H54 (cell line): ENCODE measurements around the gene STXBP2.
A peak's percentile ranks its signal among the peaks of the same experiment; 100 is the strongest.

ENCODE experiments used
- DNase-seq: peaks from one replicate; pipeline ENCODE4 v3.0.0; 2011; ENCODE audit warnings: low spot score, mixed read lengths; ENCODE audit not compliant: insufficient read length
- FAIRE-seq: peaks from 3 replicates; lab custom pipeline; 2011; peaks lifted over from hg19 to GRCh38; lab: Jason Lieb, UNC
- POLR2A ChIP-seq: IDR thresholded peaks from 2 replicates; pipeline ENCODE4 v1.6.1; 2011; ENCODE audit warnings: low read depth, mild to moderate bottlenecking, low read length

STXBP2 gene

DNA sequence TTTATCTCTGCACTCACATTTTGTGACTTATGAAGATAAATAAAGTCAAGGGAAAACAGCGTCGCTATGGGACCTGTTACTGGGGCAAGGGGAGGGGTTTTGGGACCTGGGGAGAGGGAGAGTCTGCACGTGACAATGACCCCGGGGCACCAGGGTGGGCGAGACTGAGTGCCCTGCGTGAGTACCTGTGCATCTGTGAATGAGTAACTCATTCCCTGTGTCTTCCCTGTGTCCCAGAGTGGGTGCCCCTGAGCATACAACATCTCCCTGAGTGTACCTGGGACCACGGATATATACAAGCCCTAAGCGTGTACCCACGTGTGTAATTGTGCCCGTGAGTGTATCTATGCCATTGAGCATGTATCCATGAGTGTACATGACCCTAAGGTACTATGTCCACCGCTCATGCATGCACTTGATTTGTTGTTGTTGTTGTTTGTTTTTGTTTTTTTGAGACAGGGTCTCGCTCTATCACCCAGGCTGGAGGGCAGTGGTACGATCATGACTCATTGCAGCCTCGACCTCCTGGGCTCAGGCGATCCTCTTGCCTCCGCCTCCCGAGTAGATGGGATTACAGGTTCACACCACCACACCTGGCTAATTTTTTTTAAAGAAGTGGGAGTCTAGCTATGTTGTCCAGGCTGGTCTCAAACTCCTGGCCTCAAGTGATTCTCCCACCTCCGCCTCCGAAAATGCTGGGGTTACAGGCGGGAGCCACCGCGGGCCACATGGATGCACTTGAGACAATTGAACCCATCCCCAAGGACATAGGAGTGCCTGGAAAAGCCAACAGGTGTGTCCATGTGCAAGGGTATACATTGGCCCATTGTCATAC is 43.1 kb downstream of the STXBP2 start:
- TF ChIP-seq POLR2A = no peak
- FAIRE-seq (no peak), DNase-seq (no peak)

DNA sequence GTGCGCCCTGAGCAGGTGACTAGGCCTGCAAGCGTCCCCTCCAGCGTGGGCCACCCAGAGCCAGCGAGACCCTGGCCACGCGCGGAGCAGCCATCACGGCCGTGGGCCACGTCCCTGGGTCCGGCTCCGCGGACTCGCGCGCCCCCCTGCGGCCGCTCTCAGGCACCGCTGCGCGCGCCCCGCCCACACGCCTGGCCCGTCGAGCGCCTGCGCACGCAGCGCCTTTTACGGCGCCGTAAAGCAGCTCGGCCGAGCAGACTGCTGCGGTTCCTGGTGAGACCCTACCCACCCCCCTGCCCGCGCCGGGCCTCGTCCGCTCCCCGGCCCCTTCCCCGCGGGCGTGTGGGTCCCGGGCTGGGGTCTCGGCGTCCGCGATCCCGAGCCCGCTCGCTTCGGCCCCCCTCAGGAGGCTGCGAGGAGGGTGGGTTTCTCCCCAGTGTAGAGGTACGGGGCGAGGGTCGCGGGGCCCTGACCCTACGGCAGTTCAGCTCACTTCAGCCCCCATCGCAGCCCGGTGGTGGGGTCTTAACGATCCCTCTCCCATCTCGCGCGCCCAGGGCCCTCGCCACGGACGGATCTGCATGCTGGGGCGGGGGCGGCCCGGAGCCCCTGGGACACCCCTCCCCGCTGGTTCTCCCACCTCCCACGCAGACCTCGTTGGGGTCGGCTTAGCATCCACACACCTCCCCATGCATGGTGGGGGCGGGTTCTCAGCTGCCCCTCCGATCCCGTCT is 43.9 kb downstream of the STXBP2 start, which contains the start of gene TRAPPC5:
TSS of gene TRAPPC5 (plus strand) at position 228 of the 734 bp plus-strand sequence. CDS start 1,421 bp downstream, outside the sequence.
- peak; percentile 59 for TF ChIP-seq POLR2A
- no peak for FAIRE-seq
- peak; percentile 90 for DNase-seq

GRCh38 chr19:7681340-7682174 is 44.6 kb downstream of the STXBP2 start:
- no peak for DNase-seq
- FAIRE-seq = no peak
- TF ChIP-seq POLR2A = no peak

- FAIRE-seq = no peak
- DNase-seq = no peak
- no peak for TF ChIP-seq POLR2A
These were observed 45.4 kb downstream of the STXBP2 start for GRCh38 chr19:7682175-7682855.

DNA sequence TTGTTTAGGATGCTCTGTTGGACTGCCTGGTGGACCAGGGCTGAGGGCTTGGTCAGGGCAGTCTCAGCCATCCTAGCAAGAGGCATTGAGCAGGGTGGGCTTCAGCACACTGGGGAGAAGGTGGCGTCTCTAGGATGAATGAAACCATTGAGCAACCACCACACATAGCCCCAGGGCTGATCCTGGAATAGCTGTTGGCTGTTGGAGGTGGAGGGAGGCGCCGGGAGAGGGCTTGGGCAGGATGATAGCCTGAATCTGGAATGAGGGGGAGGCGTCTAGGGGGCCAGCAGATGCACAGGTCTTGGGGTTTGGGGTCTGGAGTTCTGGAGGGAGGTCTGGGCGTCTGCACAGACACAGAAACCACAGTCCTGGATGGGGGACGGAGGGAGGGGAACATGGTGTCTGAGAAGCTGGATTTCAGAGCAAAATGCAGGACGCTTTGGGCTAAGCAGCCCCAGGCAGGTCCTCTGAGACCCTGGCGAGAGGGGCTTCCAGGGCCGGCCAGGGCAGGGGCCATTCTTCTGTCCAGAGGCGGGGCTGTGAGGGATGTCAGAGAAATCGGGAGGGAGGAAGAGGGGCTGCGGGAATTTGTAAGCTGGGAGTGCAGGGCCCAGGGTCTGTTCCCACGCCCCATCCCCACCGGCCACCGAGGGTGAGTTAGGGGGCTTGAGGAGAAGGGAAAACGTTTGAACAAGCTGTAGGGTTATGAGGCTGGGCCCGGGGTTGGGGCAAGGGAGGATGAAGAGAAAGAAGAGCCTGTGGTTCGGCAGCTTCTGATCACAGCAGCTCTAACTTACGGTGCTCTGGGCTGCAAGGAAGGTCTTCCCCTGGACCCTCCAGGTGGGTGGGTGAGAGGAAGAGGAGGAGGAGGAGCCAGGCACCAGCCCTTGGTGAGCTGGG is 48.9 kb downstream of the STXBP2 start:
- FAIRE-seq (no peak), DNase-seq (no peak)
- no peak for TF ChIP-seq POLR2A

DNA sequence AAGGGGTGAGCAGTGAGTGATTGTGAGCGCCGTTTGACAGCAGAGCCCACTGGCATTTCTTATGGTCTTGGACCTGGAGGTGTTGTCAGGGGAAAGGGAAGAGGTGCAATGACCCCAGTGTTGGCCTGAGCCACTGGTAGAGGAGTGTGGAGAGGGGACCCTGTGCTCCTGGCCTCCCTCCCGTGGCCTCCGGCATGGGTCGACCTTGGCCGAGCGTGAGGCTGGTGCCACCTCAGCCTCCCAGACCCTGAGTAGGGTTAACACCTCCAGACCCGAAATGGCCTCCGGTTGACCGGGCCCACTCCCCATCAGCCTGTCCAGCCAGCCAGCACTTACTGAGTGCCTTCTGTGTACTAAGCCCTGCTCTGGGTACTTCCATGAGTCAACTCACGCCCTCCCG is 50.3 kb downstream of the STXBP2 start:
- no peak for TF ChIP-seq POLR2A
- no peak for DNase-seq
- no peak for FAIRE-seq

GRCh38 chr19:7689165-7689564 is 52.3 kb downstream of the STXBP2 start:
- DNase-seq (no peak), FAIRE-seq (no peak)
- TF ChIP-seq POLR2A = no peak

- no peak for DNase-seq
- TF ChIP-seq POLR2A = no peak
- no peak for FAIRE-seq
These were observed 53.9 kb downstream of the STXBP2 start for GRCh38 chr19:7690779-7691258.

- TF ChIP-seq POLR2A = no peak
- DNase-seq = no peak
- no peak for FAIRE-seq
These were observed 54.6 kb downstream of the STXBP2 start for GRCh38 chr19:7691497-7691896.

DNA sequence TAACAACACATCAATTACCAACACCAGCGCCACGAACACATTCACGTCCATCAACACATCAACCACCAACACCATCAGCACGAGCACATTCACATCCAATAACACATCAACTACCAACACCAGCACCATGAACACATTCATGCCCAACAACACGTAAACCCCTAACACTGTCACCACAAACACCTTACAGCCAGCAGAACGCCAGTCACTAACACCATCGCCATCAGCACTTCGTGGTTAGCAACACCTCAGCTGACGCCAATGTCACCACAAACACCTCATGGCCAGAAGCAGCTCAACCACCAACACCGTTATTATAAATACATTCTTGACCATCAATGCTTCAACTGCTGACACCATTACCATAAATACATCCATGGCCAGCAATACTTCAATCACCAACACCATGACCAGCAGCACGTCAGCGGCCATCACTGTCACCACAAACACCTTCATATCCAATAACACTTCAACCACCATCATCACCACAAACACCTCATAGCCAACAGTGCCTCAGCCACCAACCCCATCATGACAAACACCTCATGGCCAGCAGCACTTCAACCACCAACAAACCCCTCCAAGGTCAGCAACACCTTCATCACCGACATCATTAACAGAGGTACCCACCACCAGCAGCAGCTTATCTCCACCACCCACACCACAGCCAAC is 55.6 kb downstream of the STXBP2 start:
- DNase-seq (no peak), FAIRE-seq (no peak)
- no peak for TF ChIP-seq POLR2A

GRCh38 chr19:7694499-7694898 is 57.6 kb downstream of the STXBP2 start:
- no peak for DNase-seq
- no peak for TF ChIP-seq POLR2A
- FAIRE-seq = no peak
